GM19025 (cell line): Measurements from ENCODE around the gene THAP12.
"Not testable (repeated sequence)": the region's sequence is repeated elsewhere in the genome, so short reads cannot be mapped to it uniquely, and the experiment has no call there.

ENCODE experiments used
- ATAC-seq: cut with Tn5 transposase; IDR thresholded peaks from one replicate; pipeline ENCODE4 v1.9.1; 2021; ENCODE audit warnings: mild to moderate bottlenecking, low read depth, moderate library complexity; ENCODE audit not compliant: unreplicated experiment

Gene THAP12

DNA sequence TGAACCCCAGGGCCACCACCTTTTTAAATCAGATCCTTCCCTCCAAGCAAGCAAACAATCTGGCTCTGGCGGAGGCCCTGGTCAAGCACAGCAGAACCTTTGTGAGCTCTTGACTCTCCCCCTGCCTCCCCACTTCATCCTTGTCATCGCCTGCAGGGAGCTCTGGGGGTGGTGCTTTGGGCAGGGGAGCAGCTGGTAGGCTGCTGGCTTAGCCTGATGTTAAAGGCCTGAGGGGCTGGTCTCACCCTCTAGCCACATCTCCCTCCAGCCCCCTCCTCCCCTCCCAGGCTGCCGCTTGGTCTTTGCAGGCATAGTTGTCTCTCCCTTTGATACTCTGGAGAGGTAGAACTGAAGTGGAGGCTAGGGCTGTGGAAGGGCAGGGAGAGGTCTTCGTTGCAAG lies 50.9 kb downstream of the THAP12 start:
- no peak for ATAC-seq

DNA sequence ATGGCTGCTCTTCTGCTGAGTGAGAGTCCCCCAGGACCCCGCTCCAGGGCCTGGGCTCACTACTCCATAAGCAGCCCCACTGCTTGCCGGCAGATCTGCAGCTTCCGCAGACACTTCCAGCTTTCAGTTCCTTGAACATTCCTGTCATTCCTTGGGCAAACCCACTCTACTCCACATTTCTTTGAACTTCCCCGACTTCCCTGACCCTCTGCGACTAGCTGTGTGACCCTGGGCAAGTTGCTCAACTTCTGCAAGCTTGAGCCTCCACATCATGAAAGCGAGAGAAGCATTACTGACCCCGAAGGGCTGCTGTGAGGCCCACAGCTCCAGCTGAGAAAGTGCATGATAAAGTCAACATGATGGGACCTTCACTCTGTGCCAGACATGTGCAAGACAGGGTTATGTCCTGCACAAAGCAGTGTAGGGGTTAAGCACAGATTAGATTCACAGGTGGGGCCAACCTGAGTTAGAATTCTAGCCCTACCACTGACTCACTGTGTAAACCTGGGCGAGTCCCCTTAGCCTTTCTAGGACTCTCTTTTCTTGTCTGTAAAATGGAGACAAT lies 51.8 kb downstream of the THAP12 start:
- ATAC-seq = no peak

DNA sequence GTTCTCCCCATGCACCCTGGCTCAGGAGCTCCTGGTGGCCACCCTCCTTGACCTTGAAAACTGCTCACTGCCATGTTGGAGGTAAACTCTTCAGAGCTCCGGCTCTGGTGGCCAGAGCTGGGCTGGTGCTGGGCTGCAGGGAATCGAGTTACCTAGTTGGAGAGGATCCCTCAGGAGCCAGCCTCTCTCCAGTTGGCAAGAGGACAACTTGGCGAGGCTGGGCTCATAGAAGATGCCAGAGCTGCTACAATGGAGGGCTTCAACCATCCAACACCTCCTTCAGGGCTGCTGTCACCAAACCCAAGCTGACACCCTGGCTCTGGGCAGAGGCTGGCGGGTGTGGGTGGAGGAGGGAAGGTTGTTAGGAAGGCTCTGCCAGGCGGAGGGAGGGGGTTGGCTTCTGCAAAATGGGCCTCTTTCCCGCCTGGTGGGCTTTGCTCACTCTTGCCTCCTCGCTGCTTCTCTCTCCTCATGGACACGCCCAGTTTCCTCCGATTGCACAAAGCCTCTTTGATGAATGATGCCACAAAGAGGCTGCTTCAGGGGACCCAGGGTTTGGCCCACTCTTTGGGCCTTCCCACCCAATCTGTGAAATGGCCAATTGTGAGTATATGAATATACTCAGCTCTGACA lies 53.1 kb downstream of the THAP12 start:
- no peak for ATAC-seq

DNA sequence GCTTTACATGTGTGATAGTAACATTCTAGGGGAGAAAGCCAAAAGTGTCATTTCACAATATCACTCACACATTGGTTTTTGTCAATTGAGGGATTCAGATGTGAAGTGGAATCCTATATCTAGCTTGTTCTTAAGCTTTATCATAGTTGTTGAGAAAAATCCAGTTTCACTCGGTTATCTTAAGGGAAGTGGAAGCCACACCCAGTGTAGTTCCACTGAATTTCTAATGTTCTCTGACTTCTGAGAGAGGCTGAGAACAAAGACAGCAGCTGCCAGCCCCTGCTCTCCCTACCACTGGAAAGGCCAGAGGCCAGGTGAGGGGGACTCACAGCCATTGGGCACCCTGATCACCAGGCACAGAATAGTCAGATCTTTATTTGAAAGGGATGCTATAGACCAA lies 53.7 kb downstream of the THAP12 start:
- no peak for ATAC-seq

DNA sequence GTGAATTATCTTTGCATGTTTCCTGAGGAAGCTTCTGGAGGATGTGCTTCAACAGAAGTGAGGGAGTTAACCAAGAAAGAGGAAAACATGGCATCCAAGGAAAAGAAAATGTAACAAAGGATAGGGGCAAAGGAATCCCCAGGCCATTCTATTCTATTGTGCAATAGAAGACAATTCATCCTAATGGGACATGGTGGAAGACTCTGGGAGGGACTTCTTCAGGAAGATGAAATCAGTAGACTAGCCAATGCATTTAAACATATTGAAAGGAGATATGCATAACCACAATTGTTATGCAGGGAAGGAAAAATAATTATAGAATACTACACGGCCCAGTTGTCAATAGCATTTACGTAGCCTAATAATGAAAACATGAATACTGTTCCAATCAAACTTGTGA lies 55.7 kb downstream of the THAP12 start:
- no peak for ATAC-seq

DNA sequence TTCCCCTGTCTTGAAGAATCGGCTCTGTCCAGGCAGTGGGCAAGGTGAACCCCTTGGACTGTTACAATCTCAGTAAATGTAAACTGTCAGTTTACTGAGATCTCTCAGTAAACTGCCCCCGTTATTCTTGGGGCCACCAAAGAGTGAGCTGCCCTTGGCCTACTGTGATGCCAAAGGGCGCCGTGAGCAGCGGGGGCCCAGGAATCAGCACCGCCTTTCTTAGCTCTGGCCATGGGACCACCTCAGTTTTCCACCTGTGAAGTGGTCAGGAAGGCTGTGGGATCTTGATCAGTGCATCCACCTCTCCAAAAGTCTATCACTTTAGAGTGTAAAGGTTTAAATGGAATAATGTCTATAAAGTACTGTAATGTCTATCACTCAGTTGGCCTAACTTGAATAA lies 57.1 kb downstream of the THAP12 start:
- ATAC-seq = no peak

DNA sequence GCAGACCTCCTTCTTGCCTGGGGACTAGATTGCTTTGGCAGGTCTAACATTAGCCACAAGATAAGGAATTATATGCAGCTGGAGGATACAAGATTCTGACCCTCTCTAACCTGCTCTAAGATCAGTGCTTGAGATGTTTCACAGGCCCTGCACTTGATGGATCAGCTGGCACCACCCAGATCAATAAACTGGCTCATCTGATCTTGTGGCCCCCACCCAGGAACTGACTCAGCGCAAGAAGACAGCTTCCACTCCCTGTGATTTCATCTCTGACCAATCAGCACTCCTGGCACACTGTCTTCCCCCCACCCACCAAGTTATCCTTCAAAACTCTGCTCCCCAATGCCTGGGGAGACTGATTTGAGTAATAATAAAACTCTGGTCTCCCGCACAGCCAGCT lies 57.6 kb downstream of the THAP12 start:
- not testable (repeated sequence) for ATAC-seq

DNA sequence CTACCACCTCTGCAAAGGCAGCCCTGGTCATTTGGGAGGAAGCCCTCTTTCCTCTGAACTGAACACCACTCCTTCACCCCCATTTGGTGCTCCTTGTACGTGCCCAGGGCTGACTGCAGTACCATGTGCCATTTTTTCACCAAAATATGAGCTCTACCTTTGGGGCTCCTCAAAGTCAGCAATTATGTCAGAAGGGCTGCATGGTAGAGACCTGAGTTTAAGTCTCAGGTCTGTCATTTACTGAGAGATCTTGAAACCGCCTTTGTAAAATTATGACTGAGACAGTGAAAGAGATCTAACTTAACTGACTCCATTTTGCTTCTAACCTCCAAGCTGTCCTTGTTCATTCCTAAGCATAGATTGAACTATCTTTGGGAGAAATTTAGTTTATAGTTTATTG lies 58.0 kb downstream of the THAP12 start:
- ATAC-seq = no peak

DNA sequence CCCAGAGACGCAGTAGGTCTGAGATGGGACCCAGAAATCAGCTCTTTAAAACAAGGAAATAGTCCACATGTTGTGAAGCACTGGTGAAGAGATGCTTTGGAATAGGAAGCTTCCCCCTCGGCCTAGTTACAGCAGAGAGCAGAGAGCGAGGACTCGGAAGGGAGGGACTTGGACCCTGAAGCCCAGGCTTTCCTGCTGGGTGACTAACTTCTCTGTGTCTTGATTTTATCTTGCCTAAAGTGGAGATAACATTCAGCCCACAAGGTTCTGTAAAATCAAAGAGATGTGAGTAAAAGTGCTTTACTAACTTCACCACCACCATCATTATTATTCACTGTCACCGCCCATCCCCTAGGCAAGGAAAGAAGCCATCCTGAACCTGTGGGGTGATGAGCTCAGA lies 58.4 kb downstream of the THAP12 start:
- no peak for ATAC-seq

DNA sequence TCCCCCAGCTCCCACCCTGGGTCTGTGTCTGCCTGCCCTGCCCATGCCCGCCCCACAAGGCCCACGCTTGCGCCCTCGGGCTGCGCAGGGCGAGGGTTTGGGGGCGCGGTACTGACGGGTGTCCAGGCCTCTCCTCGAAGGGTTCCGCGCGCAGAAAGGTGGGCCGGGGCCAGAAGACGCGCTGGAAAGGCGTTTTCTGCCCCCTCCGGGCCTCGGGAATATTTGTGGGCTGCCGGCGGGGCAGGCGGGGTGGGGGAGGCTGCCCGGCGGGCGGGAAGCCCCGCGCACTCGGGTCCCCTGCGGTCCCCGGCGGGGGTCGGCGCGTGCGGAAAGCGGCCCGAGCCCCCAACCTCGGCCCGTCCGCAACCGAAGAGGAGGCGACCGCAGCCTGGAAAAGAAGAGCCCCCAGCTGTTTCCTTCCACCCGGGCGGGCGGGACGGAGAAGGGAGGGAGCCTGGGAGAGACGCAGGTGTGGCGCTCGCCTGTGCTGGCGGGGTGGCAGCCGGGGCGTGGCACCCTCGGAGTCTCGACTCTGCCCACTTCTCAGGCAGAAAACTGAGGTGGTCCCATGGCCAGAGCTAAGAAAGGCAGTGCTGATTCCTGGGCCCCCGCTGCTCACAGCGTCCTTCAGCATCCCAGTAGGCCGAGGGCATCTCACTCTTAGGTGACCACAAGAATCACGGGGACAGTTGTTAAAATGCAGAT lies 59.0 kb downstream of the THAP12 start:
- ATAC-seq = no peak

DNA sequence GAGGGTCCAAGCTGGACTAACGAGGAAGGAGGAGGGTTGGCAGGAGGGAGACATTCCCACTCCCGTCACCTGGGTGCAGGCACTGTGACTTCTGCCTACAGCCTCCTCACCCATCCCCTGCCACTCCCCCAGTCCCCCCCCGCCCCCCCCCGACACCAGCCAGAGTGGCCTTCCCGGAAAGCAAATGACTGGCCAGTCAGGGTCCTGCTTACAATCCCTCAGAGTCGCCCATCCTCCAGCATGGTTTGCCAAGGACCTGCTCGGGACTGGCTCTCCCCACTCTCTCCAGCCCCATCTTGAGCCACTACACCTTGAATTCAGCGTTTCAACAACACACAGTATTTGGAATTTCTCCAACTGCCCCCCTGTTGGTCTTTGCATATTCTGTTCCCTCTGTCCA lies 59.6 kb downstream of the THAP12 start:
- no peak for ATAC-seq

DNA sequence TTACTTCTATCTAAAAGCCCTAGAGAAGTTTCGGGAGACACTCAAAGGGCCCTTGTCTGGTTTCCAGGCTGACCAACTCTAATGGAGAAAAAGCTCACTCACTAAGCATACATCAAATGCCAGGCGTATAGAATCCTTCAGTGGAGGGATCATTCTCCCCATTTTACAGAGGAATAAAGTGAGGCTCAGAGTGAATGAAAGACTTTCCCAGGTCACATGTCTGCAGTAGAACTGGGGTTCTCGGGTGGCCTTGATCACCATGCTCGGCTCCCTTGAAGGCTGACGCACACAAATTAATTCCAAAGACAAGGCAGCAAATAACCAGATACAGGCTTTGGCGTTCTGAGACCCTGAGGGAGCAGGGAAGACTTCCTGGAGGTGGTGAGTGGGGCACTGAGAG lies 60.0 kb downstream of the THAP12 start:
- ATAC-seq = no peak

DNA sequence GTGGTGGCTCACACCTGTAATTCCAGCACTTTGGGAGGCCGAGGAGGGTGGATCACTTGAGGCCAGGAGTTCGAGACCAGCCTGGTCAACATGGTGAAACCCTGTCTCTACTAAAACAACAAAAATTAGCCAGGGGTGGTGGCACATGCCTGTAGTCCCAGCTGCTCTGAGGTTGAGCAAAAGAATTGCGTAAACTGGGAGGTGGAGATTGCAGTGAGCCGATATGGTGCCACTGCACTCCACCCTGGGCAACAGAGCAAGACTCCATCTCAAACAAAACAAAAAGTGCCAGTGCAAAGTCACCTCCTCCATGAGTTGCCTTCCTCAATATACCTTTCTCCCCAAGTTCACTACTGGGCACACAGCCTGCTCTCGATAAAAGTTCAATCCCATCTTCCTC lies 61.1 kb downstream of the THAP12 start:
- not testable (repeated sequence) for ATAC-seq

DNA sequence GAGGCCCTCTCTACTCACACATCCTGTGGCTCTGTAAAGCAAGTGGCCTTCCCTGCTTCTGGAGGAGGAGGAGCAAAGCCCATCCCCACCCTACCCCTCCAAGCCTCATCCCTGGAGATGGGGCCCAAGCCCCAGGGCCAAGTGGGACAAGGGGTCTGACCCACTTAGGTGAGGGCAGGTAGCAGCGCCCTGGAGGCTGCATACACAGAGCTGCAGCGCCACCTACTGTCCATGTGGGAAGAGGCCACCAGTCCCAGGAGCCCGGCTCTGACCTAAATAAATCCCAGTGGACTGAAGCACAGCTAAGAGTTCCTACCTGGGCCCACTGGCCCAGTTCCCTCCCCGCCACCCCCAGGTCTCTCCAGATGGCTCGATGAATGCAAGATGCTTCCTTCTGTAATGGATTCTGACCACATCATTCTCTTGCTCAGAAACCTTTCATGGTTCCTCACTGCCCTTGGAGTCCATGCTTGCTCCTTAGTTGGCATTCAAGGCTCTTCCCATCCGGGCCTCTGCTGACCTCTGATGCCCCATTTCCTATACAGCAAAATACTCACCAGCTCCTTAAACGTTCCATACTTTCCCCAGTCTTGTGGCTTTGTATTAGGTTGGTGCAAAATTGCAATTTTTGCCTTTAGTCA lies 62.1 kb downstream of the THAP12 start:
- no peak for ATAC-seq

DNA sequence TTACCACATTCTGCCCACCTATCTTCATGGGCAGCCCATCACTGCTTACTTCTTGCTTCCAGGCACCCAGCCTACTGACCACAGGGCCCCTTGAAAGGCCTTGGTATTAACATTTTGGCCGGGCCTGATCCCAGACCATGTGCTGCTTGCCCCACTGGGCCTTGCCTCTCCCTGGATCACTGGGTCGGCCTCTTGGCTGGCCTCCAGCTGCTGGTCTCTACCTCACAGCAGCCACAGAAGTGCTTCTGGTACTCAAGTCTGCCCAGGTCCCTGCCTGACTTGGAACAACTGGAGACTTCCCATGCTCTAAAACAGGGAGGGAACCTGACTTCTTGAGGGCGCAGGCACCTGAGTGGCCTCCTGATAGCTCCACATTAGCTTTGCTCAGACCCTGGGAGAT lies 63.6 kb downstream of the THAP12 start:
- ATAC-seq = no peak

DNA sequence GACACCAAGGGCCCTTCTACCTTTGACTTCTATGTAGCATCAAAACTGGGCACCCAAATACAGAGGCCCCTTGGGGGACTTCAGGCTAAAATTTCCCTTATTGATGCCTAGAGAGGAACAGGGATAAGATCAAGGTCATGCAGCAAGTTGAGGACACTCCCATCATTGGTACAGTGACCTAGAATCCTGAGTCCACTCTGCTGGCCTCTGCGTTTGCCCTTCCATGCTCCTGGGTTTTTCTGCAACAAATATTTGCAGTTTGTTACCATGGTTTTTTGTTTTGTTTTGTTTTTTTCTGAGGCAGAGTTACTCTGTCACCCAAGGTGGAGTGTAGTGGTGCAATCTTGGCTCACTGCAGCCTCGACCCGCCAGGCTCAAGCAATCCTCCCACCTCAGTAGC lies 64.2 kb downstream of the THAP12 start:
- no peak for ATAC-seq

DNA sequence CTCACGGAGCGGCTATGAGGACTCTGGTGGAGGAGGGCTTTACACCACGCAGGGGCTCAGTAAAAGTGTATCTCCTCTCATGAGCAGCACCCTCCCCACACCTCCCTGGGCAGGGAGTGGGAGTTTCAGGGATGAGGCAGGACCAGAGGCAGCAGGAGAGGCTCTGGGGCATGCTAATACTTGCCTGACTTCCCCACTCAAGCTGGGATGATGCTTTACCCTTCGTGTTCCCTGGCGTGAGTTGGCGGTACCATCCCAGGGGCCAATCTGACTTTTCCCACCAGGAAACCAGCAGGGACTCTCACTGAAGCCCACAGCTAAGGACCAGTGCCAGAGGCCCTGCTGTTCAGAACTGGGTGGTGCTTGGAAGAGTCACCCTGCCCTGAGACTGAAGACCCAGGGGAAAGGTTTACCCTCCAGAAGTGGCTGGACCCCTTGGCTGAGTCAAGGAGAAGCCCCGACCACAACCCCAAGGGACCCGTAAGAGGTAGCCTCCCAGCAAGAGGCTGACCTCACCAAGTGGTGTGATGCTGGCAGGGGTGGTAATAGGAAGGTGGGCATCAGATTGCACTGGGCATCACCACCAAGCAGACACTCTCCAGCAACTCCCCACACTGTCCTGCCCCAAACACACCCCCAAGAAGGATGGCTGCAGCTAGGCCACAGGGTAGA lies 65.6 kb downstream of the THAP12 start:
- no peak for ATAC-seq

DNA sequence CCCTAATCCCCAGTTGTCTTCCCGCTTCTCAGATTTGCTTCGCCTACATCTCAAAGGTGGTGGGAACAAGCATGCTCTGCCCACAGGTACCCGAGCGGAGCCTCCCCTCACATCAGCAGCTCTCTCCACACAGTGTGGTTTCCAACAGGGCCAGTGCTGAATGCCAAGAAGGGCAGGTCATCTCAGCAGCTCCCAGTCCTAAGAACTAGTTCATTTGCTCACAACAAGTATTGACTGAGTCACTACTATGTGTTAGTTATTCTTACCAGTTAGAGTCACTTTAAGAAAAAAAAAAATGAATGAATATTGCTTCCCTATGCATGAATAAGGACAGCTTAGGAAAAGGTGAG lies 66.2 kb downstream of the THAP12 start:
- ATAC-seq = no peak

DNA sequence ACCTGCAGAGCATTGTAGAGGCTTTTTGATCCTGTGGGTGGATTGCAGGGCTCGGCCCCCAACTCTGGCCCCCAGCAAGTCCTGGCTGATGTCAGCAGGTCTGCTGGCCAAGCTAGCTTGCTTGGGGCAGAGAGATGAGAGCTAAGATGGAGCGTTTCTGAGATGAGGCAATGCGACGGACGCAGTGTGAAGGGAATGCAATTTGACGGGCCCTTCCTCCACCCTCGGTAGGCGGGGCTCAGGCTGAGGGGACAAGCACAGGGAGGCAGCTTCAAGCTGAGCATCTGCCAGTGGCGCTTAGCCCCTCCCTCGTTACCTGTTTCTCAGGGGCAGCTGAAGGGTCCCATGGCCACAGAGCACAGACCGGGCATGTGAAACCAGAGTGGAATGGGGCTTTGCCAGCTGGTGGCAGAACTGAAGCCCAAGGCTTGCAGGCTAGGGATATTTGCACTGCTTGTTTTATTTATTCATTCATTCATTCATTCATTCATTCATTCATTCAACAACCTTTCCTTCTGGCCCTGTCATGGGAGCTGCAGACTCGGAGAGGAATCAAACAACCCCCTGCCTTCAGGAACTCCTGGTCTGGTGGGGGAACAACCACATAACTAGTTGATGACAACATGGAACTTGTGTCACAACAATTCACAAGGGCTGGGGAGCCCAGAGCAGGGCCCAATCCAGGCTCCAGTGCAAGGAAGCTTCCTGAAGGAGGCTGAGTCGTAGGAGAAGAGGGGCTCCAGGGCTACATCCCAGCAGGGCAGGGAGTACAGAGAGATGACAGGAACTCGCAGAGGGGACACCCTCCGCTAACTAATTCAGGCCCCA lies 66.8 kb downstream of the THAP12 start:
- no peak for ATAC-seq

DNA sequence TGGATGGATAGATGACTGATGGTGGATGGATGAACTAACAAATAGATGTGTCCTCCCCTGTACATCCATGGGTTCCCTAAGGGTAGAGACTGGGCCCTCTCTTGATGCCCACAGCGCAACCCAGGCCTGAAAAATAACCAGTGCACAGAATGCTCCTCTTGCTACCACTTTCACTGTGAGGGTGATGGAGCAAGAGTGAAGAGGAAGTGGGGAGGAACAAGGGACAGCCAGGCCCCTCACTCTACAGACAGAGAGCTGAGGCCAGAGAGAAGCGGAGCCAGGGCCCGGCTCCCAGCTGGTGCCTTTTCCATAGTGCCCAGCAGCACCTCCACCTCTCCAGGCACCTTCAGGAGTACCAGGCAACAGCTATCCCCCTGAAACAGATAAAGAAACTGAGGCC lies 67.7 kb downstream of the THAP12 start:
- ATAC-seq = no peak
